Measurements from ENCODE around the gene ECD.
A peak's percentile ranks its signal among the peaks of the same experiment; 100 is the strongest.

ECD gene

DNA sequence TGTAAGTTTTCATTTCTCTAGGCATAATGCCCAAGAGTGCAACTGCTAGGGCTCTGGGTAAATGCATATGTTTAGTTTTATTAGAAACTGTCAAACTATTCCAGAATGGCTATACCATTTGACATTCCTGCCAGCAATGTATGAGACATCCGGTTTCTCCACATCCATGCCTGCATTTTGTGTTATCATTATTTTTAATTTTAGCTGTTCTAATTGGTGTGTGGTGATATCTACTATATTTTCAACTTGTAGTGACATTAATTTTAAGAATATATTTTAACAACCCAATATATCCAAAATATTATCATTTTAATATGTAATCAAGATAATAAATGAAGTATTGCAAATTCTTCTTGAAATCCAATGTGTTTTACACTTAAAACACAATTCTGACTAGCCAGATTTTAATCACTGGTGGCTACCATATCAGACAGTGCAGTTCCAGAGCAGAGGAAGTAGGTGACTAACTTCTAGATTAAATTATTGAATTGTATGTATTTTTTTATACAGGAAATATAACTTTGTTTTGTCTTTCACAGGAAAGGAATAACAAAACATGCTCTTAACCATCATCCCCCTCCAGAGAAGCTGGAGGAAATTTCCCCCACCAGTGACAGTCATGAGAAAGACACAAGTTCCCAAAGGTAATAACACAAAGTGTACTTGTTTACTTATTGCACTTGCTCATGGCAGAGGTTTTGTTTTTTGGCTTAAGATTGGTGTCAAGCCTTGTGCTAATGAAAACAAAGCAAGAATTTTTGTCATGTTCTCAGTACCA lies 6.5 kb upstream of the ECD start:
- TF ChIP-seq, protein P1, sequence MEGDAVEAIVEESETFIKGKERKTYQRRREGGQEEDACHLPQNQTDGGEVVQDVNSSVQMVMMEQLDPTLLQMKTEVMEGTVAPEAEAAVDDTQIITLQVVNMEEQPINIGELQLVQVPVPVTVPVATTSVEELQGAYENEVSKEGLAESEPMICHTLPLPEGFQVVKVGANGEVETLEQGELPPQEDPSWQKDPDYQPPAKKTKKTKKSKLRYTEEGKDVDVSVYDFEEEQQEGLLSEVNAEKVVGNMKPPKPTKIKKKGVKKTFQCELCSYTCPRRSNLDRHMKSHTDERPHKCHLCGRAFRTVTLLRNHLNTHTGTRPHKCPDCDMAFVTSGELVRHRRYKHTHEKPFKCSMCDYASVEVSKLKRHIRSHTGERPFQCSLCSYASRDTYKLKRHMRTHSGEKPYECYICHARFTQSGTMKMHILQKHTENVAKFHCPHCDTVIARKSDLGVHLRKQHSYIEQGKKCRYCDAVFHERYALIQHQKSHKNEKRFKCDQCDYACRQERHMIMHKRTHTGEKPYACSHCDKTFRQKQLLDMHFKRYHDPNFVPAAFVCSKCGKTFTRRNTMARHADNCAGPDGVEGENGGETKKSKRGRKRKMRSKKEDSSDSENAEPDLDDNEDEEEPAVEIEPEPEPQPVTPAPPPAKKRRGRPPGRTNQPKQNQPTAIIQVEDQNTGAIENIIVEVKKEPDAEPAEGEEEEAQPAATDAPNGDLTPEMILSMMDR (IDR thresholded peaks at IDR 0.05; ENCODE audit: control insufficient read depth, insufficient read depth, low read depth, low read length, missing control alignments): no peak
- no peak overlapping the region for H3K4me3 ChIP-seq (ENCODE audit: control insufficient read depth, low read depth, low read length)
- no peak for DNase-seq (ENCODE audit: low read depth)

DNA sequence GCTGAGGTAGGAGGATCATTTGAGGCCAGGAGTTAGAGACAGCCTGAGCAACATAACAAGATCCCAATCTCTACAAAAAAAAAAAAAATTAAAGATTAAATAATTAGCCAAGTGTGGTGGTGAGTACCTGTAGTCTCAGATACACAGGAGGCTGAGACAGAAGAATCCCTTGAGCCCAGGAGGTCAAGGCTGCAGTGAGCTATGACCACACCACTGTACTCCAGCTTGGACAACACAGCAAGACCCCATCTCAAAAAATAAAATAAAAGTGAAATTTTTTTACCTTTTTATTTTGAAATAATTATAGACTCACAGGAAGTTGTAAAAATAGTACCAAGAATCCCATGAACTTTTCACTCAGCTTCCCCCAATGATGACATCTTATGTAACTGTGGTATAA lies 5.1 kb upstream of the ECD start:
- TF ChIP-seq, protein P1 (IDR thresholded peaks at IDR 0.05; ENCODE audit: control insufficient read depth, insufficient read depth, low read depth, low read length, missing control alignments): no peak
- no peak overlapping the region for H3K4me3 ChIP-seq (ENCODE audit: control insufficient read depth, low read depth, low read length)
- no peak for DNase-seq (ENCODE audit: low read depth)

DNA sequence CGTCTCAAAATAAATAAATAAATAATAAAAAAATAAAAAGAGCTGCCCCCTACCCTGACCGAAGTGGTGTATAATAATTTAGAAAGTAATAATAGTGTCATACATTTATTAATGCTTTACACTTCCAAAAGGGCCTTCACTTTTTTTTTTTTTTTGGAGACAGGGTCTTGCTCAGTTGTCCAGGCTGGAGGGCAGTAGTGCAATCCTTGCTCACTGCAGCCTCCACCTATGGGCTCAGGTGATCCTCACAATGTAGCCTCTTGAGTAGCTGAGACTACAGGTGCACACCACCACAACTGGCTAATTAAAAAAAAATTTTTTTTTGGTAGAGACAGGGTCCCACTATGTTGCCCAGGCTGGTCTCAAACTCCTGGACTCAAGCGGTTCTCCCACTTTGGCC lies 1.5 kb upstream of the ECD start:
- DNase-seq (ENCODE audit: low read depth): no peak
- no peak overlapping the region for H3K4me3 ChIP-seq (ENCODE audit: control insufficient read depth, low read depth, low read length)
- TF ChIP-seq, protein P1 (IDR thresholded peaks at IDR 0.05; ENCODE audit: control insufficient read depth, insufficient read depth, low read depth, low read length, missing control alignments): no peak

DNA sequence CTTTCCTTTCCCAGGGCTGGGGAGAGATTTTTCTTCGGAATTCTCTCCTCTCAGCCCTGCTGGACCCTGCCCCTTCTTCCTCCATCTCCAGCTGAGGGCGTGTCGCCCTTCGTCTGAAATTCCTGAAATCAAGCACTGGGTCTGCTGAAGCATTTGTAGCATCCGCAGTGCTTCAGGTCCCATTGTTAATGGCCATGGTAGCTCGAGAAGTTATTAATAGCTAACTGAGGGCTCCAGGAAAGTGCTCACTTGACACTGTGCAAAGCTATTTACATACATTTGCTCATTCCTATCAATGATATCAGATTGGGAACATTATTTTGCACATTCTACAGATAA lies 626 bp upstream of the ECD start:
- H3K4me3 ChIP-seq (ENCODE audit: control insufficient read depth, low read depth, low read length): peak overlapping the region; percentile 63
- TF ChIP-seq, protein P1 (IDR thresholded peaks at IDR 0.05; ENCODE audit: control insufficient read depth, insufficient read depth, low read depth, low read length, missing control alignments): no peak
- DNase-seq (ENCODE audit: low read depth): no peak

DNA sequence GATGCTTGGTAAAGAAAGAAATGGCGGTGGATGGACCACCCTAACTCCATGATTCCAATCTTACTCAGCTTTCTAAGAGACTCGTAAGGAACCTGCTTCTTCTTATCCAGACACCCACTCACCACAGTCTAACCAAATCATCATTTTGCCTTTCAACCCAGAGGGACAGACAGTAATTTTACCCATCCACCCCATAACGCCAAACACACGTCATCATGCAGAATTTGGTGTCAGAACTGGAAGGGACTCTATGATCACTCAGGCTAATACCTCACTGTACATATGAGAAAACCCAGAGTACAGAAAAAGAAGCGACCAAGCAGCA lies 388 bp downstream of the ECD start:
- DNase-seq (ENCODE audit: low read depth): no peak
- peak overlapping the region; percentile 63 for H3K4me3 ChIP-seq (ENCODE audit: control insufficient read depth, low read depth, low read length)
- TF ChIP-seq, protein P1 (IDR thresholded peaks at IDR 0.05; ENCODE audit: control insufficient read depth, insufficient read depth, low read depth, low read length, missing control alignments): no peak

DNA sequence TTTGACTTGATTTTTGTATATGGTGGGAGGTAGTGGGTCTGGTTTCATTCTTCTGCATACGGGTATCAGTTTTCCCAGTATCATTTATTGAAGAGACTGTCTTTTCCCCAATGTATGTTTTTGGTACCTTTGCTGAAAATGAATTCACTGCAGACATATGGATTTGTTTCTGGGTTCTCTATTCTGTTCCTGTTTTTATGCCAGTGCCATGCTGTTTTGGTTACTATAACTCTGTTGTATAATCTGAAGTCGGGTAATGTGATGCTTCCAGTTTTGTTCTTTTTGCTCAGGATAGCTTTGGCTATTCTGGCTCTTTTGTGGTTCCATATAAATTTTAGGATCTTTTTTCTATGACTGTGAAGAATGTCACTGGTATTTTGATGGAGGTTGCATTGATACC lies 836 bp downstream of the ECD start:
- TF ChIP-seq, protein P1 (IDR thresholded peaks at IDR 0.05; ENCODE audit: control insufficient read depth, insufficient read depth, low read depth, low read length, missing control alignments): no peak
- H3K4me3 ChIP-seq (ENCODE audit: control insufficient read depth, low read depth, low read length): peak overlapping the region; percentile 63; the same call in 1 of the 2 replicates
- no peak for DNase-seq (ENCODE audit: low read depth)

Data from AG09309 (cell line).